GM12878 (cell line): ENCODE results near the gene SEMA5B.

Experiments used
- CTCF ChIP-seq, 3 experiments: IDR thresholded peaks in 2 of 3; conservative IDR thresholded peaks in 1 of 3; 2 replicates each; pipeline ENCODE4 v1.5.1; 2011; ENCODE audit warnings: low read depth in 3 of 3, low read length in 3 of 3, mild to moderate bottlenecking in 3 of 3, control low read depth in 2 of 3, moderate library complexity in 2 of 3, inconsistent platforms in 1 of 3, mixed read lengths in 1 of 3; ENCODE audit not compliant: control insufficient read depth in 2 of 3, insufficient read depth in 1 of 3; ENCODE audit errors: extremely low read depth in 1 of 3
- EGR1 ChIP-seq, 2 experiments: IDR thresholded peaks; 1 replicate in 1 of 2; 2 replicates in 1 of 2; pipeline ENCODE4 v1.6.1; 2011 to 2012; ENCODE audit warnings: low read depth in 2 of 2, low read length in 2 of 2, borderline replicate concordance in 1 of 2, mild to moderate bottlenecking in 1 of 2, moderate library complexity in 1 of 2
- MEF2A ChIP-seq: IDR thresholded peaks from 2 replicates; pipeline ENCODE4 v1.6.1; 2011; ENCODE audit warnings: low read depth, mild to moderate bottlenecking, low read length, moderate library complexity; ENCODE audit not compliant: insufficient read depth
- MXI1 ChIP-seq: fragments of 150-350 bp; IDR thresholded peaks from 2 replicates; pipeline ENCODE4 v1.6.1; 2011; ENCODE audit warnings: low read depth, mild to moderate bottlenecking, inconsistent platforms, low read length, improper control_type of control experiment
- RAD21 ChIP-seq: IDR thresholded peaks from 2 replicates; pipeline ENCODE4 v1.6.1; 2011; ENCODE audit warnings: mild to moderate bottlenecking, low read depth, low read length, moderate library complexity; ENCODE audit not compliant: insufficient read depth
- SMC3 ChIP-seq: IDR thresholded peaks from 2 replicates; pipeline ENCODE4 v1.6.1; 2011; ENCODE audit warnings: low read length, improper control_type of control experiment, borderline replicate concordance
- STAT1 ChIP-seq: fragments of 450-650 bp; conservative IDR thresholded peaks from 2 replicates; pipeline ENCODE4 v1.6.1; 2014; ENCODE audit warnings: antibody characterized with exemption, mild to moderate bottlenecking
- TF ChIP-seq, protein P1 (sequence below): IDR thresholded peaks from 2 replicates; pipeline ENCODE4 v1.6.1; 2011; ENCODE audit warnings: low read depth, mild to moderate bottlenecking, low read length, moderate library complexity, borderline replicate concordance; ENCODE audit errors: extremely low read depth

DNA sequence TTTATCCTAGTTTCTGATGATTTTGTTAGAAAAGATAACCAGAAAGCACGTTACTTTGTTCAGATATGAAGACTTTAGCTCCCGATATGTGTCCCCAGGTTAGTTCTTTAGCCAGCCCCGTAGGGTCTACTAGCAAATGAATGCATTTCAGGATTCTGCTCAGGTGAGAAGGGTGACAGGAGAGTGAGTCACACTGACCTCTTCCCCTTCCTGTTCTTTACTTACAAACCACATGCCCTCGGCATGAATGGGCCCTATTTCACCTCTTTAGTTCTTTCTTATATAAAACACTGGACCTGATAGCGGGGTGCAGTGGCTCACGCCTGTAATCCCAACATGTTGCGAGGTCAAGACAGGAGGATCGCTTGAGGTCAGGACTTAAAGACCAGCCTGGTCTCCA is 134.3 kb downstream of the SEMA5B start:
- TF ChIP-seq, protein P1, sequence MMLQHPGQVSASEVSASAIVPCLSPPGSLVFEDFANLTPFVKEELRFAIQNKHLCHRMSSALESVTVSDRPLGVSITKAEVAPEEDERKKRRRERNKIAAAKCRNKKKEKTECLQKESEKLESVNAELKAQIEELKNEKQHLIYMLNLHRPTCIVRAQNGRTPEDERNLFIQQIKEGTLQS = no peak
- no peak for TF ChIP-seq CTCF (IDR thresholded peaks at IDR 0.05 in 2 of 3, conservative IDR thresholded peaks at IDR 0.05 in 1 of 3; ENCODE audit: control insufficient read depth in 2 of 3, extremely low read depth in 1 of 3, insufficient read depth in 1 of 3, low read depth in 3 of 3, low read length in 3 of 3)
- no peak for TF ChIP-seq STAT1
- no peak for TF ChIP-seq SMC3
- TF ChIP-seq RAD21 = no peak
- no peak for TF ChIP-seq MEF2A
- no peak for TF ChIP-seq MXI1
- no peak for TF ChIP-seq EGR1 (IDR thresholded peaks at IDR 0.05; ENCODE audit: borderline replicate concordance in 1 of 2, low read depth in 2 of 2, low read length in 2 of 2)
